Measurements from ENCODE around the gene TAPBP.

The TAPBP gene

DNA sequence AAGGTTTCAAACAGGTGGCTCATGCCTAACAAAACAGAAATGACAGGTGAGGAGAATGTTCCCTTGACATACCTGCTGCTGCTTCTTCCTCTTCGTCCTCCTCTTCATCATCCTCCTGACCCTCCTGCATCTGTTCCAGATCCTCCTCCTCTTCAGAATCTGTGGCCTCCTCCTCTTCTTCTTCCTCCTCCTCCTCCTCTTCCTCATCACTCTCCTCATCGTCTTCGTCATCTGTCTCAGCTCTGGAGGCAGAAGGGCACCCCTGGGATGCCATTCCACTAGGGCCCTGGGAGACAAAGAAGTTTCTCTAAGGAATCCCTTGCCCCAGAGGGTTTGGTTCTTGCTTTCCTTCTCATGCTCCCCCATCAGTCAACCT, 6.0 kb upstream of the TAPBP start:
- no peak for DNase-seq (ENCODE audit: low read depth in 2 of 2)

DNA sequence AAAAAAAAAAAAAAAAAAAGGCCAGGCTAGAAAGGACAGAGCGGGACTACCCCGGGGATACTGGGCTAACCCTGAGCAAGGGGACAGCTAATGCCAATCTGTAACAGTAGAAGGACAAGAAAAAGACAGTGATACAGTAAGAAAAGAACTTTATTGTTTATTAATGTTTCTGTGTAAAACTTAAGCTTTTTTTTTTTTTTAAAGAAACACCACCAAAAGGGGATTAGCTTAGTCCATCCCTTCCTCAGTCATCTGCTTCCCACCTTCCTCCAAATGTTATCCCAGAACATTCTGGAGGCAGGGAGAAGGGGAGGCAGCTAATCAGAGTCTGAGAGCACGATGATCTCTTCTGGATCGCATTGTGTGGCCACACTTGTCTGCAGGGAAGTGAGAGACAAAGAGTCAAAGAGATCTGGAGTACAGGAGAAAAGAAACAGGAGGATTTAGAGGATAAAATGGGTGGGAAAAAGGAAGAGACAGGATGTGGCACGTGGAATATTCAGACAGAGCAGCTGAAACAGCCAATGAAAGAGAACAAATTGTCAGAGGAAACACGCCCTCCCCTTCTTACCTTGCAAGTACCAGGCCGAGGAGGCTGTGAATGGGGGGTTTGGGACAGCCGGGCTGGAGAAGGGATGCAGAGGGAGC, 4.7 kb upstream of the TAPBP start:
- DNase-seq (ENCODE audit: low read depth in 2 of 2): no peak

DNA sequence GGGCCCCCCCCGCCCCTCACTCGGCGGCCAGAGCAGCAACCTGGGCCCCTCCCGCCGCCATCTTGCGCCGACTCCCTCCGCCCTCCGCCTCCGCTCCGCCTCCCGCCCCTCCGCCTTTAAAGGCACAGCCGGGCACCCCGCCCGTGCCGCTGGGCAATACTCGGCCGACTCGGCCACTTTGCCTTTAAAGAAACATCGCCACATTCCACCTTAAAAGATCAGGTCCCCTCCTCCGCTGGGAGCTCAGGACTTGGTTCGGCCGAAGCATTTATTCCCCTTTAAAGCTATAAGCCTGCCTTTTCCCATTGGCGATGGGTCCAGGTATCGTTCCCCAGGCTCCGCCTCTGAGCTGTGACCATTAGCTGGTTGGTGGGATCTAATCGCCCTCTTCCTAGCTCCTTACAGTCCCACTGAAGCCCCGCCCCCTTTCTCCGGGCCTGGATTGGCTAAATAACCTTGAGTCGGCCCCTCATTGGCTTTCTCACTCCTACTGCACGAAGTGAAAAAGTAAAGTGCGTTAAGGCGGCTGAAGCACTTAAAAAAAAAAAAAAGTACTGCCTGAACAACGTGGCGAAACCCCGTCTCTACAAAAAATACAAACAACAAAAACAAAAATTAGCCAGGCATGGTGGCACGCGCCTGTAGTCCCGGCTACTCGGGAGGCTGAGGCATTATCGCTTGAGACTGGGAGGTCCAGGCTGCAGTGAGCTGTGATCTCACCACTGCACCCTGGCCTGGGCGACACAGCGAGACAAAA, 4.0 kb upstream of the TAPBP start, which contains the start of gene ZBTB22:
ZBTB22 (minus strand) TSS at position 76 of the 757 bp plus-strand sequence. CDS start 828 bp downstream, outside the sequence.
- peak; percentile 89 to 97 for DNase-seq (ENCODE audit: low read depth in 2 of 2)

DNA sequence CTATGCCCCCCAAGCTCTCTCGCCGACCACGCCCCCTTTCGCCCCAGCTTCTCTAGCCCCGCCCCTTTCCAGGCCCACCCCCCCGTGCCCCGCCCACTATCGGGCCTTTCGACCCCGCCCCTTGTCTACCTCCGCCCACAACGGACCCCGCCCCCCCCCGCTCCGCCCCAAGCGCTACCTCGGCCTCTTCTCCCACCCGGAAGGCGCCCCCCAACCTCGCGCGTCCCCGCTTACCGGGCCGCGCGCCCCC, 3.5 kb upstream of the TAPBP start:
- DNase-seq (ENCODE audit: low read depth in 2 of 2): no peak

DNA sequence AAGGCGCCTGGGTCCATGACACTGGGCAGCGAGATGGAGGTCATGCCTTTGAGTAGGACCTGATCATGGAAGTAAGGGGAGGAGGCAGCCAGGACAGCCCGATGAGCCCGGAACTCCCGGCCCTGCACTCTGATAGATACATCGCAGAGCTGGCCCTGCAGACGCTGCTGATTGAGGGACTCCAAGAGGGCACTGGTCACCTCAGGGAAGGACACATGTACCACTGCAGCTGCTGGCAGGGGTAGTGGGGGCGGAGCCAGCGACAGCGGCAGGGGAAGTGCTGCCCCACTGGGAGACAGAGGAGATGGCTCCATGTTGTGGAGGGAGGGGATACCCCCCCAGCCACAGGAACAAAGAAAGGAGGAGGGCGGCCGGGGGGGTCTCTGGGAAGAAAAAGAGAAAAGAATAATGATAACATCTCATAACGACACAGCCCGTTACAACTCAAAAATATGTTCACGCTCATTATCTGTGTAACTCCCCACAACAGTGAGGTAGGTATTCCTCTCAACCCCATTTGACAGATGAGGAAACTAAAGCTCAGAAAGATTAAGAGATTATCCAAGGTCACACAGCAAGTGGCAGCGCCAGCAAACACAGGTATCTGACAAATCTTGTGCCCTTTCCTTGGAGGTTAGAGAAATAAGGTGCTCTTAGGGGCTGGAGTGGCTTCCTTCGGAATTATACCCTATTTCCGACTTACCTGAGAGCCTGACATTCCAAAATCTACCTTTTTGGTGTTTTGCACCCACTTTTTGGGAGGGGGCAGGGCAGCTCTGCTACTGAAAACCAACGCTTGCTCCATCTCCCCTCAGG, 2.9 kb upstream of the TAPBP start:
- DNase-seq (ENCODE audit: low read depth in 2 of 2): no peak

DNA sequence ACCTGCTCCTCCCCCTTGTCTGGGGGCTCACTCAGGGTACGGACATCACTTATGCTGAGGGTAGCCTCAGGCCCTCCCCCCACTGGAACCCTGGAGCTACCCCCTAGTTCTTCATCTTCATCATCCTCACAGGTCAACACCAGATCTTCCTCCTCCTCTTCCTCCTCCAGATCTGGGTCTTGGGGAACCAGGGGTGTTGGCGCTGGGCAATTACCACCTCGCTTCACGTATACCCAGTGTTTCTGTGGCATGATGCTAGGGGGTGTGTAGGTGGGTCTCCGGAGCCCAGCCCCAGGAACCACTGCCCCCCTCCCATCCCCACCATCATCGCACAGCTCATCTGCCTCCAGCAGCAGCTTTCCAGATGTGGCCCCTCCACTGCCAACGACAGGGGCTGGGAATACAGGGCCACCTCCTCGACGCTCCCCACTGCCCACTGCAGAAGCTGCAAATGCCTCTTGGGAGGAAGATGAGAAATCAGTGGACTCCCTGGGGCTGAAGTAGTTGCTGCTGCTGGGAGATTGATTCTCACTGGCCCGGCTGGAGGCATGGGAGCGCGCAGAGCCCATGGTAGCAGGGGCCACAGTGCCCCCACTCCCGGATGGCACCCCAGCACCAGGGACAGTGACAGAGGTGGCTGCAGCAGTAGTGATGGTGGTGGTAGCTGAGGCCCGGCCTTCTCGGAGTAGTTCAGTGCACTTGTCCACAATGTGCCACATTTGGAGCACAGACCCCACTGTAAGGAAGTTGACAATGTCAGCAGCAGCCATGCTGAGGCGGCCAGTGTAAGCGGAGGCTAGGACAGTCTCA, 2.1 kb upstream of the TAPBP start:
- DNase-seq (ENCODE audit: low read depth in 2 of 2): no peak

DNA sequence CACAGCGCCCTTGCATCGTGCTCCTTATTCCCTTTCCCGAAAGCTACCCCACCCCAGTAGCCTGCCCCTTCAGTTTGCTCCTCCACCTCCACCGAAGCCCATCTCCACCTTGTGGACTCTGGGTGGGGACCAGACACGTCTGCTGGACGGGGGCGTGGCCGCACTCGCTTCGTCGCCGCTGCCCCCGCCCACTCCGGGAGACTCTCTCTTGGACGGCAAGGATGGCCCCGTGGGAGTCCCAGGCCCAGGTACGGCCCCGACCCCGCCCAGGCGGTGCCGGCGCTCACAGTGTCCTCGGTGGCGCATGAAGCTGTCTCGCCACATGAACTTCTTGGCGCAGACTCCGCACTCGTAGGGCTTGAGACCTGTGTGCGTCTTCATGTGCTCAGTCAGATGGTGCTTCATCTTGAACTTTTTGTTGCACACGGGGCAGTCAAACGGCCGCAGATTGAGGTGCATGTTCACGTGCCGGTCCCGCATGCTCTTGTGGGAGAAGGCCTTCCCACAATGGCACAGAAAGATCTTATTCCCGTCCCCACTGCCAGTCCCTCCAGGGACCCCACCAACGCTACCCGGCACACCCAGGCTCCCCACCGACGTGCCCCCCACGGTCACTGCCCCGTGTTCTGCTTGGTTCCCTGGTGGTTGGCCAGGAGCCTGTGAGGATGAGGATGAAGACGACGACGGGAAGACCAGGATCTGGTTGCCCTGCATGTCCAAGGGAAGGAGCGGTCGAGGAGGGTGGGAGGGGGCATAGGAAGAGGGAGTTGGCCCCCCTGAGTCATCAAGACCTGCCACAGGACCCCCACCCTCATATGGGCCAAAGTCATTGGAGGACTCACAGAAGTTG, 1.3 kb upstream of the TAPBP start:
- no peak for DNase-seq (ENCODE audit: low read depth in 2 of 2)

DNA sequence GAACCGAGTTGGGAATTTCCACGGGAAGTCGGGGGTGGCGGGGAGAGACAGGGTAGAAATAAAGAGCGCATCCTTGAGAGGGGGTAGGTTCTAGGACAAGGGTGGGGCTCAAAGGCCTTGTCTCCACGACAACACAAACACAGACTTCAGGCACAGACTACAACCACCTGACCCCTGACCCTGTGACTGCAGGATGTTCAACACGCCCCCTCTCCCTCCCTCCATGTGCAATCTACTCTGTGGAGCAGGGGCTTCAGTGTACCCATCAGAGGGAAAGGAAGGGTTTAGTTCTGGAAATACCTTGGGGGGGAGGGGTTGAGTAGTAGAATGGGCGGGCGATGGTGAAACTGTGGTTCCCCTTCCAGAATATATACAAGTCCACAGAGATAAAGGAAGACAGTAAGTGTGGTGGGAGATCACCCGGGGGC, 651 bp upstream of the TAPBP start:
- peak in 1 of 2 experiments; percentile 43 for DNase-seq (ENCODE audit: low read depth in 2 of 2)

DNA sequence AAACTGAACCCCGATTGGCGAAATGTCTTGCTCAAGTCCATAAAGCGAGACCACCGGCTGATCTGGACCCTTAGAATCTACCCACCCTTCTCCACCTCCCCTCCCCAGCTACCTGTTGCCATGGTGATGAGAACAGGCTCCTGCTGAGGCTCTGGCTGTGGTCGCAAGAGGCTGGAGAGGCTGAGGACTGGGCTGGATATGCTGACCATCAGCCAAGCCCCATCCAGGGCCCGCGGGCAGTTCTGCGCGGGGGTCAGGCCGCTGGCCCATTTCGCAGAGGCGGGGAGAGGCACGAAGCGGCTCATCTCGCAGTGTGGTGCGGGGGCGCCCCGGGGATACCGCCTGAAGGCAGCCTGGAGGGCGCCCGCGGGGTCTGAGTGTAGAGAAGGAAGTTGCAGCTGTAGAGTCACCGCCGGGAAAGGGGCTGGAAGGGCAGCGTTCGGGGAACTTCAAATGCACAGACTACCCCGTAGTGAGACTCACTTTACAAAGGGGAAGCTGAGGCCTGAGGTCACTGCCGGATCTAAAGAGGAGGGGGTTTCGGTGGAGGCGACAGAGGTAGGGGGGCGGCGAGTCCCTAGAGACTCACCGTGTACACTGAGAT, 671 bp downstream of the TAPBP start:
- DNase-seq (ENCODE audit: low read depth in 2 of 2): no peak

DNA sequence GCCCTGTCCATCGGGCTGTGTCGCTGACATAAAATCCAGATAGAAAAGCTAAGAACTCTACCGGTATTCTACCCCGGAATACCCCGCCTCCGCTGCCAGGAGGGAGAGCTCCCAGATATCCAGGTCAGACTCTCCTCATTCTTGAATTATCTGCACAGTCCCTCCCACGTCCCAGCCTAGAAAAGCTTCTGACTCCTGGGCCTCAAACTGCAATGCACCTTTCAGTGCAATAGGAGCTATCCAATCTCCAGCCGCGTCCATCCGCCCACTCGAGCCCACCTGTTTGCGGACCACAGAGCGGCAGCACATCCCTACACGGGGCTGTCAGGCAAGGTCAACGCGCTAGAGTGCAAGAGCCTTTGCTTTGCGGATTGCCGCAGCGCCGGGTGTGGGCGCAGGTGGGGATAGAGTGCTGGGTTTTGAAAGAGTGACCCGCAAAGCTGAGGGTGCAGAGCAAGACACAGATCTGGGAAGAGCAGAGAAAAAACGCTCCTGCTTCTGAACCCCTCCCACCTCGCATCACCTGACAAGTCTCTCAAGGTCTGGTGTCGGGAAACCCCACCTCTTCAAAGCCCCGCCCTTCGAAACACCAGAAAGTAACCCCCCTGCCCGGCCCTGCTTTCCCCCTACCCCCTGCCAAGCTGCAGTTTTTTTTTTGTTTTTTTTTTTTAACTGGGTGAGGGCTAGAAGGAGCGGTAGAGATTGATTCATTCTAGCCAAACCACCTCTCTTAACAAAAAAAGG, 1.3 kb downstream of the TAPBP start:
- DNase-seq (ENCODE audit: low read depth in 2 of 2): peak in 1 of 2 experiments; percentile 72

DNA sequence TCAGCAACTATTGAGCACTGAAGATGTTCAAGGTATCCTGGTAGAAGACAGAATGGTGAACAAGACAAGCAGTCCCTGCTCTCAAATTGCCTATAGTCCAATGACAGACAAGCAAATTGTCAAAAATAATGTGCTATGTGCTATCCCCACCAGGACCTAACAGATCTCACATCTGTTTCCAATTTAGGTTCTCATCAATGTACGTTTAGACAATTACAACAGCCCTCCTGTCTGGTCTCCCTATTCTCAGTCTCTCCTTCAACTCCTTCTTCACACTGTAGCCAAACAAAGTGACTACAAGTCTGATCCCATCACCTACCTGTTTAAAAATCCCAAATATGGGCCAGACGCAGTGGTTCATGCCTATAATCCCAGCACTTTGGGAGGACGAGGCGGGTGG, 7.5 kb downstream of the TAPBP start:
- no peak for DNase-seq (ENCODE audit: low read depth in 2 of 2)

DNA sequence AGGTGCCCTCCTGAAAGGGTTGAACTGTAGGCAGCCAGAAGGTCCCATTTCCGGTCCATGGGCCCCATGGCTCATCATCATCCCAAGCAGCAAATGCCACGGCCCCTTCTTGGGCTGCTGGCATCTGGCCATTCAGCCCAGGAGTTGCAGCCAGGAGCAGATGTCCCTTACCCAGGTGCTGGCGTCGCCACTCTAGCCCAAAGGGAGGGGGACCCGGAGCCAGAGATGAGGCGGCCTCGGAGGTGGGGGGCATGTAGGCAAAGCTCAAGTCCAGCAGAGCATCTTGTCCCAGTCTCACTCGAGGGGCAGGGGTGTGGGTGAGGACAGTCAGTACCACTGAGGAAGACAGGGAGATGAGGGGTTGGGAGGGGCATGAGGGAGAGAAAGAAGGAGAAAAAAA, 8.8 kb downstream of the TAPBP start:
- DNase-seq (ENCODE audit: low read depth in 2 of 2): no peak

DNA sequence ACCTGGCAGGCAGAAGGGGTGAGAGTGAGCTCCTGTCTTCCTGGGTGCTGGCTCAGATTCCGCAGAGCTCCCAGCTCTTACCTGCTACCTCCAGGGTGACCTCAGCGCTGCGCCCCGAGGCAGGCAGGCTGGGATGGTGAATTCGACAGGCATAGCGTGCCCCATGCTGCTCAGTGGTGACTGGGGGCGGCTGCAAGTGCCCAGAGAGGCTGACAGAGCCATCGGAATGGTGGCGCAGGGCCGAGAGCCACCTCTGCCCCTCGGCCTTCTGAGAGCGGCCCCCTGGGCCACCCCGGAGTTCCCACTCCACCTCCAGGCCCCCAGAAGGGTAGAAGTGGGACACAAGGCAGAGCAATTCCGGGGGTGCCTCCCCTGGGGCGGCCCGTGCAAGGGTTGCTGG, 9.7 kb downstream of the TAPBP start:
- no peak for DNase-seq (ENCODE audit: low read depth in 2 of 2)

DNA sequence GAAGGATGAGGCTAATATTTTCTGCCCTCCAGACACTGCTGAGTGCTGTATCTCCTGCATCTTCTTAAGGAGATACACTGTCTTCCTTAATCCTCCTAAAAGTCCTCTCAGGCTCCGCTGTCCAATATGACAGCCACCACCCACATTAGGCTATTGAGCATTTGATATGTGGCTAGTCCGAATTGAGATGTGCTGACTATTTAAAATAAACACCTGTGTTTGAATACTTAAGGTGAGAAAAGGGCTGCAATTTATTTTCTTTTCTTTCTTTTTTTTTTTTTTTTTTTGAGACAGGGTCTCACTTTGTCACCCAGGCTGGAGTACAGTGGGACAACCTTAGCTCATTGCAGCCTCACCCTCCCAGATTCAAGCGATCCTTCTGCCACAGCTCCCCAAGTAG, 12.0 kb downstream of the TAPBP start:
- no peak for DNase-seq (ENCODE audit: low read depth in 2 of 2)

DNA sequence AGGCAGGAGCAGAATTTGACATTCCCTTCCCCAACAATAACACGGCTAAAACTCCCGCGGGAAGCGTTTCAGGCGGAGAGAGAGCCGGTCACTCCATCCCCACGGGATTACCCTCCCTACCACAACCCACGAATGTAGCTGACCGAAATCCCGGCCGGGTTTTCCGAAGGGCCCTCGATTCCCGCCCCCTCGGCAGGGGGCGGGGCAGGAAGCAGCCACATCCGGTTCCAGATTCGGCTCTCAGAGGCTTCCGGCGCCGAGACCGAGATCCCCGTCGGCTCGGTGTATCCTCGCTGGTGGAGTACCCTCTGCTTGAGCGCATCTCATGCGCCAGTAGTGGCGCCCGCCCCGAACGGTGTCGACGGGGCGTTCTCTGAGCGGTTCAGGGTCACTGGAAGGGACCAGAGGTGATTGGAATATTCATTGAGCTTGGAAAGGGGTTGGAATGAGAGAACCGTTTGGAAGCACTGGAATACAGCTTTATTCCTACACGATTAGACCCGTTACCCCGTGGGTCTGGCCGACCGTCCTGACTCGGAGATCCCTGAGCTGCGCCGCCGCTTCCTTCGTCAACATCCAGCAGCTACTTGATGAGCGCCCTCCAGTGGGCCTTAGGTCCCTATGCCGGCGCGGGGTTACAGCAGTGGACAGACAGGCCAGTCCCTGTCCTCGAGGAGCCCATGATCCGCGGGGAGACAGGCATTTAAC, 14.5 kb downstream of the TAPBP start:
- peak; percentile 85 to 93 for DNase-seq (ENCODE audit: low read depth in 2 of 2)

DNA sequence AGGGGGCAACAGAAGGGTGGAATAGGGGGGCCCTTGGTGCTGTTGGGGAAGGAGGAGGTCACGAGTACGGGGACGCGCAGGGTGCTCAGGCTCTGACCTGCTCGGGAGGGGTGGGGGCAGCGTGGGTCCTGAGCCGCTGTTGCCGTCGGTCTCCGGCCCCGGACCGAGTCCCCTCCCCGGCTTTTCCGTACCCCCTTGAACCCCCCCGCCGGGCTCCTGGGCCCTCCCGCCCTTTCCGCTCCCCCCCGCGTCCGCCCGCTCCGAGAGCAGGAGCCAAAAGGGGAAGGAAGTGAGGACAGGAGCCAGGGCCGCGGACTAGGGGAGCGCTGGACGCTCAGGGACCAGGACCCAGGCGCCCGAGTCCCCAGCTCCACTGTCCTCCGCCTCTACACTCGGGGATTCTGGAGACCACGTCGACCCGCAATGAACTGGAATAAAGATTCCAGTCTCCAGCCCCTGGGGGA, 15.1 kb downstream of the TAPBP start, which contains the start of gene RGL2:
RGL2 (minus strand) TSS at position 170 of the 464 bp plus-strand sequence. CDS start 332 bp downstream, outside the sequence.
- no peak for DNase-seq (ENCODE audit: low read depth in 2 of 2)

DNA sequence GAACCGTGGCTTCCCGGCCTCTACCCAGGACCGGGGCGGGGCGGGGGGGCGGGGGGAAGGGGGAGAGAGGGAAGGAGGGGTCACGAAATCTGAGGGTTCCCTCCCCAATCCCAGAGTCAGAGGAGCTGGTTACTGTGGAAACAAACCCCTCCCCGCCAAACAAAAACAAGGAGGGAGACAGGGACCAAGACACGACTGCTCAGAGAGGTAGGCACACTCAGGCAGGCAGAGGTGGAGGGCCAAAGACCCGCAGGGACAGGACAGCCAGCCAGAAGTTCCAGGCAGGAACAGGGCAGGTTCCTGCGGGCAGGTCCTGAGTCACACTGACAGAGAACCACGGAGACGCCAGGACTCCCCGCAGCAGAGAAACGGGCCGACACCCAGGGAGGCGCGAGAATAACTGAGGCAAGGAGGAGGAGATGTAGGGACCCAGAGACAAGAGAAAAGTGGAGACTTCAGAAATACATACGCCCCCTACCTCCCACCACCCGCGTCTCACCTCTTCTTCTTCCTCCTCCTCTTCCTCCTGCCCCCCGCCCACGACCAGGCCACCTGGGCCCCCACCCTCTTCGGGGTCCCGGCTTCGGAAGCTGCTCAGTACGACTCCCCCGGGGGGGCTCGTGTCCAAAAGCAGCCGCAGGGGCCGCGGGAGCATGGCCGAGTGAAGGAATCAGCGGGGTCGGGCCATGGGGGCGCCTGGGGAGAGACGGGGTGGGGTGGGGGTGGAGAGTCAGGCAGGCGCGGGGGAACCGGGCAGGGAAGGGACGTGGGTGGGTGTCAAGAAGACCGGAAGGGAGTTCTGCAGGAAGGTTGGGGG, 15.7 kb downstream of the TAPBP start:
- peak in 1 of 2 experiments; percentile 57 for DNase-seq (ENCODE audit: low read depth in 2 of 2)

DNA sequence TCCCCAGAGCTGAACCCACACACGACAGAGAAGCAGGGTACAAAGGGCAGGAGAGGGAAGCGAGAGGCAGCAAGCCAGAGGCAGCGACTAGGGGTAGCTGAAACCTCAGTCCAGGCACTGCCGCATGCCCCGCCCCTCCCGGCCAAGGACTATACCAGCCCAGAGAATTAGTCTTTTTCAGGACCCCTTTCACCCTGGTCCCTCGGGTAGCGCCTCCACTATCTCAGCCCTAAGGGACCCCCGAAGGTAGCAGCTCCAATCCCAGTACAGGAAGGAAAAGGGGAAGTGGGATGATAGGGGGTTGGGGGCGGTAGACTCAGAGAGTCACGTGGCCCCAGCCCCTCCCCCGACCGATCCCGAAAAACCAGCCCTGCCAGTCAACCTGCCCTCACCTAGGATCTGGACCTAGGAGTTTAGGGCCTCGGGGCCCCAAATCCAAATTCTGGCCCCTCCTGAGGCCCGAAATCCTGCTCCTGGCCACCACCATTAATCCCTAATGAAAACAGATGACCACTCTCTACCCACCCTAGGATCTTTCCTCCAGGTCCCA, 16.4 kb downstream of the TAPBP start:
- DNase-seq (ENCODE audit: low read depth in 2 of 2): no peak

Data from stimulated activated CD4-positive, alpha-beta T cell treated with anti-CD3 and anti-CD28 coated beads, Interleukin-12 subunit alpha, Interleukin-12 subunit beta, amount 100 ng/mL, for 24 hours (primary cell).